T-helper 2 cell treated with Interferon-gamma antibody and Interleukin-4, amounts not matched to agents 5 μg/mL and 100 μg/mL, for 36 hours (primary cell): ENCODE measurements around the gene ALPI.

Experiments
- DNase-seq: peaks from one replicate; pipeline ENCODE4 v3.0.0; 2021; ENCODE audit warnings: low spot score
- H3K27ac Mint-ChIP-seq: one replicate; pipeline ENCODE4 v1.8.0; 2021; ENCODE audit warnings: mild to moderate bottlenecking, mixed read lengths
- H3K27me3 Mint-ChIP-seq: one replicate; pipeline ENCODE4 v1.8.0; 2021; ENCODE audit warnings: low read depth, mixed read lengths
- H3K36me3 Mint-ChIP-seq: one replicate; pipeline ENCODE4 v1.8.0; 2021; ENCODE audit warnings: low read depth, mixed read lengths
- H3K4me1 Mint-ChIP-seq: one replicate; pipeline ENCODE4 v1.8.0; 2021; ENCODE audit warnings: low read depth, mixed read lengths
- H3K4me3 Mint-ChIP-seq: one replicate; pipeline ENCODE4 v1.8.0; 2022; ENCODE audit warnings: mild to moderate bottlenecking, moderate library complexity, mixed read lengths
- H3K9me3 Mint-ChIP-seq: one replicate; pipeline ENCODE4 v1.8.0; 2021; ENCODE audit warnings: mixed read lengths

Gene ALPI

GRCh38 chr2:232478571-232479340 lies 22.8 kb downstream of the ALPI start:
- H3K4me3 Mint-ChIP-seq, result no peak overlapping the region
- peaks cover 4% of the 10 kb centered on the region for H3K27me3 Mint-ChIP-seq
- DNase-seq, result no peak
- H3K4me1 Mint-ChIP-seq, result no peaks in the 10 kb centered on the region
- no peak overlapping the region for H3K27ac Mint-ChIP-seq
- no peaks in the 10 kb centered on the region for H3K36me3 Mint-ChIP-seq
- H3K9me3 Mint-ChIP-seq, result no peaks in the 10 kb centered on the region

GRCh38 chr2:232479341-232480200 lies 23.6 kb downstream of the ALPI start:
- H3K36me3 Mint-ChIP-seq, result no peaks in the 10 kb centered on the region
- peaks cover 4% of the 10 kb centered on the region for H3K27me3 Mint-ChIP-seq
- H3K27ac Mint-ChIP-seq, result no peak overlapping the region
- no peak overlapping the region for H3K4me3 Mint-ChIP-seq
- DNase-seq, result no peak
- no peaks in the 10 kb centered on the region for H3K4me1 Mint-ChIP-seq
- no peaks in the 10 kb centered on the region for H3K9me3 Mint-ChIP-seq

DNA sequence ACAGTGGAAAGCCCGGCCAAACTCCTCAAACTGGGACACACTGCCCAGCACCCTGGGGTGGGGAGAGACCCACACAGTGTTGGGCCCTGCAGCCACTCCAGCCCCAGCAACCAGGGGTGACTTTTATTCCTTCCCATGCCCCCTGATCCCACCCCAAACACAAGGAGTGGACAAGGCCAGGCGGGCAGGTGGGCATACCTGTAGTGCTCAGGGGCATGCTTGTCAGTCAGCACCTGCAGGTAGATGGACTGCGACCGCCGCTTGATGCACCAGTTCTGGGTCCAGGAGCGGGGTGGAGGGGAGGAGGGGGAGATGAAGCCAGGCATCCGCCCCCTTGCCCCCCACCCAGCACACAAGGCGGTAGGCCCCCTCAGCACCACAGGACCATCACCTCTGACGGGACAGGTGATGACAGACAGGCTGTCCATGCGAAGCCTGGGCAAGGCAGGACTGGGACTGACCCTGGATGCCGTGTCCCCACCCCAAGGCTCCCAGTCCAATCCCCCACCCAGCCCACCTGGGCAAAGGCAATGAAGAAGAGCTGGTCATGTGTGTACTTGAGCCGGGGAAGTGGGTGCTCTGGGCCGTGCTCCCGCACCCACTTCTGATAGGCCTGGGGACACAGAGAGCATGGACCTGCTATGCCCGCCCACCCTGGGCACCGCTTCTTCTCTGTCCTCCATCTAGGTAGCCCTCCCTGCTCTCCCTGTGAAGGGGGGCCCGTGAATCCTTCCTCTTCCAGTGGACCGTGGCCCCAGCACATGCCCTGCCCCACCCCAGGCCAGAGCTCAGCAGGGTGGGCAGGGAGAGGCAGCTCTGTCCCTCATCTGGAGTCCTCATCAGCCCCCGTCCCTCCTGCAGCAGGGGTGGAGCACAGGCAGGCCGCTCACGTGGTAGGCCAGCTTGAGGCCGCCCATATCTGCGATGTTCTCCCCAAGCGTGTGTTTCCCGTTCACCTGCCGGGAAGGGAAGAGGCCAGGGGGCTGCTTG lies 24.5 kb downstream of the ALPI start:
- H3K9me3 Mint-ChIP-seq, result no peaks in the 10 kb centered on the region
- H3K36me3 Mint-ChIP-seq, result no peaks in the 10 kb centered on the region
- no peaks in the 10 kb centered on the region for H3K4me1 Mint-ChIP-seq
- DNase-seq, result no peak
- H3K27ac Mint-ChIP-seq, result no peak overlapping the region
- peaks cover 12% of the 10 kb centered on the region for H3K27me3 Mint-ChIP-seq
- no peak overlapping the region for H3K4me3 Mint-ChIP-seq

DNA sequence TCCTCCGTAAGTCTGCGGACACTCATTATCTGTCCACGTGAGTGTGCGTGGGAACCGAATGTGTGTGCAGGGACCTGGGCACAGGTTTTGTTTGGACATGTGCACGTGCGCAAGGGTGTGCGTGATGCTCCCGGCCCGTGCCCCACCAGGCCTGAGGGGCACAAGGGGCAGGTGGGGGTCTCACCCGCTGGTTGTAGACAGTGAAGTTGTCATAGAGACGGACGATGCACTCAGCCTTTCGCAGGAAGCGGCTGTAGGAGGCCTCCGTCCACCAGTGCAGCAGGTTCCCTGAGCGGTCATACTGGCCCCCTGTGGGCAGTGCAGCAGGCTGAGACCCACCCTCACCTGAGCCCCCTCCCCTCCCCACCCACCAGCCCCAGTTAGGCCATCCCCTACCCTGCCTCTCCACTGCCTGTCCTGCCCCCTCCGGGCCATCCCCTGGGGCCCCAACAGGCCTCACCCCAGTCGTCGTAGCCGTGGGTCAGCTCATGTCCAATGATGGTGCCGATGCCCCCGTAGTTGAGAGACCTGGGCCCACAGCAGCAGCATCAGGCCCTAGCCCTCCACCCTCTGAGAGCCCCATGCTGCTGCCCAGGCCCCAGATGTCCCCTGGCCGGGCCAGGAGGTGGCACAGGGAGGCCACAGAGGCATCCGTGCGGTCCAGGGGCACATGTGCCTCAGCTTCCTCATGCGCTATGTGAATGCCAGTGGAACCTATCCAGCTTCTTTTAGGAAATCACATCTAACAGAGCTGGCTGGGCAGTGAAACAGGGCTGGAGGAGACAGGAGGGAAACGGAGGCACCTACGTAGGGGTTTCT lies 25.6 kb downstream of the ALPI start:
- H3K27me3 Mint-ChIP-seq, result peaks cover 12% of the 10 kb centered on the region
- H3K4me1 Mint-ChIP-seq, result no peaks in the 10 kb centered on the region
- no peak for DNase-seq
- H3K4me3 Mint-ChIP-seq, result no peak overlapping the region
- H3K9me3 Mint-ChIP-seq, result no peaks in the 10 kb centered on the region
- no peaks in the 10 kb centered on the region for H3K36me3 Mint-ChIP-seq
- no peak overlapping the region for H3K27ac Mint-ChIP-seq

DNA sequence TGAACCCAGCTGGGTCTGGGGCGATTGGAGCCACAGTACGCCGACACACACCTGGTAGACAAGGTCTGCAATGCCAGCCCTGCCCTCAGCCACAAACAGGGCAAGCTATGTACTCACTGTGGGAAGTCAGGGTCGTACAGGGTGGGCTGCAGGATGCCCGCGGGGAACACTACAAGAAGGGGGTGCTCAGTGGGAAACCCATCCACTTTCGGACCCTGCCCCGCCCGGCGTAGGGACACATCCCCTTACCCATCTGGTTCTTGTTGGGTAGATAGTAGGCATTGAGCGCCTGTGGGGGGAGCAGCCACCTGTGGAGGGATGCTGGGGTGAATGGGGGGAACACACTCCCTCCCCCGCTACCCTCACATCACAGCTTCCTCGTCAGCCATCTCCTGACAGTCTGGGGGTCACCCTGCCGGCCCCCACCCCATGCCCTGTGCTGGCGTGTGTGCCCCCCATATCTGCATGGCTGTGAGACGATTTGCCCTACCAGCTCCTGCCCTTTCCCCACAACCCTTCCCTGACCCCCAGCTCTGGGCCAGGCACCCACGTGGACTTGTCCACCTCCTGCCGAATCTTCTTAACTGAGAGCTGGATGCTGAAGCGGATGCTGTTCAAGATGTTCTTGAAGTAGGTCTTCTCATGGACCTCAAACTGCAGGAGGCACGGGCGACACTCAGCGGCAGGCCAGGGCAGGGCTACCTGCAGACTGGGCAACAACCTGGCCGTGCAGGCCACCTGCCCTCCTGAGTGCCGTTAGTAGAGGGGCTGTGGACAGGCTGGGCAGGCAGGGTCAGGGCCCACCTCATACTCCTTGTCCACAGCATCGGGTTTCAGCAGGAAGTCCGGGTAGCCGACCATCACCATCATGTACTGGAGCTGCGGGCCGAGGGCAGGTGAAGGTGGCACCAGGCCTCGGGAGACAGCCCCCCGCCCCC lies 26.6 kb downstream of the ALPI start:
- Mint-ChIP-seq H3K4me3 (no peak overlapping the region), H3K9me3 (no peaks in the 10 kb centered on the region), H3K36me3 (no peaks in the 10 kb centered on the region), H3K27ac (no peak overlapping the region), H3K4me1 (no peaks in the 10 kb centered on the region), H3K27me3 (peaks cover 16% of the 10 kb centered on the region)
- DNase-seq, result no peak

DNA sequence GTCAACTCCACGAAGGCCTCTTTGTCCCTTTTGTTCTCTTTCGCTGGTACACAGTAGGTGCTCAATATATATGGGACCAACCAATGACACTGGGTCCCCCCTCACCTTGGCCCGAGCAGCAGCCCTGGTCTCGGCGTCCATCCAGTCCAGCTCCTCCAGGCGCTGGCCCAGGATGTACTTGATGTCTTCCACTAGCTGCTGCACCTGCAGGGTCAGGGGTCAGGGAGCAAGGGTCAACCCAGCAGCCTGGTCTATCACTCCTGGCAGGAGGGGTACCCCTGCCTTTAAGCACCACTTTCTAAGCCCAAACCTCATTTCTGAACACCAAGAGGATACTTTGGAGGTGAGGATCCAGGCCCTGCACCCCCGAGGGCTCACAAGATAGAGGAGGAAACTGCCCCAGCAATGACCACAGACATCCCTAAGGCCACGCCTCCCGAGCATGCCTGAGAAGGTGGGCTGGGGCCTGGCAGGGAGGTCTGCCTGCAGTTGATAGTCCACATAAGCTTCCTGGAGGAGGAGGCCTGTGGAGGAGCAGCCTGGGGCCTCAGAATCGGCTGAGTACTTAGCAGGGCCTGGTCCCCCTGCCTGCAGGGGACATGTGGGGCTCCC lies 27.5 kb downstream of the ALPI start:
- Mint-ChIP-seq H3K4me3 (no peak overlapping the region), H3K4me1 (no peaks in the 10 kb centered on the region)

DNA sequence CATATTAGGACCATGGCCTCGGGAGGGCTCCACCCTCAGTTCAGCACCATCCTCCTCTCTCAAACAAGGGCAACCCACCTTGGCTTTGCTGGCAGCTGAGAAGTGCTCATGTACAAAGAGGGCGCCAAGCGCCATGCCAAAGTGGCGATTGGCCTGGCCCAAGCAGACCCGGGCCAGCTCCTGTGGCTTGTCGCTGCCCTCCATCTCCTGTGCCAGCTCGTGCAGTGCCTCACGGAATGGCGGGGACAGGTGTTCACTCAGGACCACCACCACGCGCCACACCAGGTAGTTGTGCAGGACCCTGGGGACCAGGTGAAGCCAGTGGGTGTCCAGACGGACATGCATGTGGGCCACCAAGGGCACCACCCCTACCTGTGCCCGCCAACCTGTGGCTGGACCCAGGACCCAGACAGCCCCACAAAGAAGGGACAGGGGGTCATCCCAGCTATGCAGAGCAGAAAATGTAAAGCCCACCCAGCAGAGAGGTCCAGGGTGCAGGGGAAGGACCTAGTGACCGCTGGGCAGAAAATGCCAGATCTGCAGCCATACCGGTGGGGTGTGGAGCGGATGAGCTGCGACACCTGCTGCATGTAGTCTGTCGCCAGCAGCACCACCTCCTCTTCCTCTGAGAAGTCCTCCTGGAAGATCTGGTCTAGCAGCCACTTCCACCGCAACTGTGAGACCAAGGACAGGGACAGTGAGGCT lies 28.1 kb downstream of the ALPI start:
- Mint-ChIP-seq H3K4me1 (no peaks in the 10 kb centered on the region), H3K36me3 (no peaks in the 10 kb centered on the region), H3K9me3 (no peaks in the 10 kb centered on the region), H3K27me3 (peaks cover 28% of the 10 kb centered on the region), H3K27ac (no peak overlapping the region), H3K4me3 (no peak overlapping the region)
- no peak for DNase-seq

More for the DNA sequence above, 27.5 kb downstream of the ALPI start:
- Mint-ChIP-seq H3K9me3 (no peaks in the 10 kb centered on the region), H3K27ac (no peak overlapping the region), H3K36me3 (no peaks in the 10 kb centered on the region), H3K27me3 (peaks cover 21% of the 10 kb centered on the region)
- no peak for DNase-seq

GRCh38 chr2:232484628-232485347 lies 28.8 kb downstream of the ALPI start:
- H3K9me3 Mint-ChIP-seq, result no peaks in the 10 kb centered on the region
- H3K4me3 Mint-ChIP-seq, result no peak overlapping the region
- DNase-seq, result no peak
- H3K27me3 Mint-ChIP-seq, result peaks cover 34% of the 10 kb centered on the region
- H3K4me1 Mint-ChIP-seq, result no peaks in the 10 kb centered on the region
- H3K36me3 Mint-ChIP-seq, result no peaks in the 10 kb centered on the region
- no peak overlapping the region for H3K27ac Mint-ChIP-seq

- DNase-seq, result no peak
- no peak overlapping the region for H3K27ac Mint-ChIP-seq
- peaks cover 36% of the 10 kb centered on the region for H3K27me3 Mint-ChIP-seq
- H3K4me3 Mint-ChIP-seq, result no peak overlapping the region
- no peaks in the 10 kb centered on the region for H3K36me3 Mint-ChIP-seq
- H3K9me3 Mint-ChIP-seq, result no peaks in the 10 kb centered on the region
- H3K4me1 Mint-ChIP-seq, result no peaks in the 10 kb centered on the region
These were observed 29.4 kb downstream of the ALPI start for GRCh38 chr2:232485348-232485756.

DNA sequence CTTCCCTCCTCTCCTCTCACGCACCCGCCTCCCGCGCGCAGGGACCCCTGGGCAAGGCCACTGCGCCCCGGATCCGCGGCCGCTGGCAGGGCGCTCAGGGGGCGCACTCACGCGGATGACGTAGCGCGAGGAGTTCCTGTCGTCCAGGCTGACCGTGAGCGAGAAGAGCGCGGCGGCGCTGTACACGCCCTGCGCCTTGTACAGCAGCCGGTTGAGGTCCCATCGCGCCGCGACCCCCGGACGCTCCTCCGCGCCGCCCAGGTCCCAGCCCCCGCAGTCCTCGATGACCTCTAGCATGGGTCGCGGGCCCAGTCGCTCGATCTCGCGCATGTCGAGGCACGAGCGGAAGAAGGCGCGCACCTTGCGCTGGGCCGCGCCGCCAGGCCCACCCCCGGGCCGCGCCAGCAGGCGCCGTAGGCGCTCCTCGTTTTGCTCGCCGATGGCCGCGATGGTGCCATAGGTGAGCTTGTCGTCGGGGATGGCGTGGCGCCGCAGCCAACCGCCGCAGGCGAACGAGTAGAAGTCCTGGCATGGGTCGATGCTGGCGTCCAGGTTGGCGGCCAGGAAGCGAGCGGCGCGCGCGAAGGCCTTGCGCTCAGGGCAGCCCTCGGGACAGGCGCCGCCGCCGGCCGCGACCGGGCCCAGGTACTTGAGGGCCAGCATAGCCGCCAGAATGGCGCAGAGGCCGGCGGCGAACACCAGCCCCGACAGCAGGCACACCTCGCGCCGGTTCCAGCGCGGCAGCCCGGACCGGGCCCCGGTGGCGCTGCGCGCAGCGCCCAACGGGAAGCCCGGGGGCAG lies 30.0 kb downstream of the ALPI start:
- no peak for DNase-seq

More for the DNA sequence above, 30.0 kb downstream of the ALPI start:
- no peaks in the 10 kb centered on the region for H3K9me3 Mint-ChIP-seq
- no peaks in the 10 kb centered on the region for H3K4me1 Mint-ChIP-seq
- H3K27me3 Mint-ChIP-seq, result peaks cover 36% of the 10 kb centered on the region
- H3K4me3 Mint-ChIP-seq, result no peak overlapping the region
- H3K36me3 Mint-ChIP-seq, result no peaks in the 10 kb centered on the region
- no peak overlapping the region for H3K27ac Mint-ChIP-seq
